Liver (tissue), 3 donors: Measurements from ENCODE around the gene PRRT1B.

Experiments used
- ATF3 ChIP-seq: IDR thresholded peaks from 2 replicates; pipeline ENCODE4 v1.6.1; 2016; ENCODE audit warnings: antibody characterized with exemption
- EGR1 ChIP-seq, 2 donors: IDR thresholded peaks; 2 replicates each; pipeline ENCODE4 v1.6.1; 2016 to 2018; ENCODE audit warnings: antibody characterized with exemption in 2 of 2, low read depth in 2 of 2
- GABPA ChIP-seq, 2 donors: IDR thresholded peaks in 1 of 2; conservative IDR thresholded peaks in 1 of 2; 2 replicates each; pipeline ENCODE4 v1.6.1; 2016; ENCODE audit warnings: antibody characterized with exemption in 2 of 2, mild to moderate bottlenecking in 1 of 2, moderate library complexity in 1 of 2
- JUND ChIP-seq, 2 donors: IDR thresholded peaks; 2 replicates each; pipeline ENCODE4 v1.6.1; 2016; ENCODE audit warnings: antibody characterized with exemption in 2 of 2
- NR2F2 ChIP-seq: IDR thresholded peaks from 2 replicates; pipeline ENCODE4 v1.6.1; 2016; ENCODE audit warnings: antibody characterized with exemption
- RAD21 ChIP-seq, 2 donors: IDR thresholded peaks; 2 replicates each; pipeline ENCODE4 v1.6.1; 2016; ENCODE audit warnings: antibody characterized with exemption in 2 of 2, mild to moderate bottlenecking in 2 of 2
- REST ChIP-seq: IDR thresholded peaks from 2 replicates; pipeline ENCODE4 v1.6.1; 2016; ENCODE audit warnings: antibody characterized with exemption, mild to moderate bottlenecking
- RXRA ChIP-seq, 2 donors: IDR thresholded peaks; 2 replicates each; pipeline ENCODE4 v1.6.1; 2017 to 2018; ENCODE audit warnings: antibody characterized with exemption in 2 of 2, mild to moderate bottlenecking in 1 of 2
- SP1 ChIP-seq: IDR thresholded peaks from 2 replicates; pipeline ENCODE4 v1.6.1; 2018; ENCODE audit warnings: antibody characterized with exemption, mild to moderate bottlenecking
- TAF1 ChIP-seq: conservative IDR thresholded peaks from 2 replicates; pipeline ENCODE4 v1.6.1; 2016; ENCODE audit warnings: antibody characterized with exemption, mild to moderate bottlenecking
- YY1 ChIP-seq: IDR thresholded peaks from 2 replicates; pipeline ENCODE4 v1.6.1; 2016; ENCODE audit warnings: antibody characterized with exemption, mild to moderate bottlenecking
- TF ChIP-seq, protein P1 (sequence below): IDR thresholded peaks from 2 replicates; pipeline ENCODE4 v1.6.1; 2016; ENCODE audit warnings: antibody characterized with exemption
- TF ChIP-seq, protein P2 (sequence below): fragments of 150-350 bp; IDR thresholded peaks from 2 replicates; pipeline ENCODE4 v1.5.1; 2017; ENCODE audit warnings: improper control_type of control experiment, low read depth, low read length; ENCODE audit not compliant: missing input control
- TF ChIP-seq, protein P3 (sequence below): IDR thresholded peaks from 2 replicates; pipeline ENCODE4 v1.6.1; 2016; ENCODE audit warnings: antibody characterized with exemption
- donor health status: healthy.
- donor health status: healthy.

DNA sequence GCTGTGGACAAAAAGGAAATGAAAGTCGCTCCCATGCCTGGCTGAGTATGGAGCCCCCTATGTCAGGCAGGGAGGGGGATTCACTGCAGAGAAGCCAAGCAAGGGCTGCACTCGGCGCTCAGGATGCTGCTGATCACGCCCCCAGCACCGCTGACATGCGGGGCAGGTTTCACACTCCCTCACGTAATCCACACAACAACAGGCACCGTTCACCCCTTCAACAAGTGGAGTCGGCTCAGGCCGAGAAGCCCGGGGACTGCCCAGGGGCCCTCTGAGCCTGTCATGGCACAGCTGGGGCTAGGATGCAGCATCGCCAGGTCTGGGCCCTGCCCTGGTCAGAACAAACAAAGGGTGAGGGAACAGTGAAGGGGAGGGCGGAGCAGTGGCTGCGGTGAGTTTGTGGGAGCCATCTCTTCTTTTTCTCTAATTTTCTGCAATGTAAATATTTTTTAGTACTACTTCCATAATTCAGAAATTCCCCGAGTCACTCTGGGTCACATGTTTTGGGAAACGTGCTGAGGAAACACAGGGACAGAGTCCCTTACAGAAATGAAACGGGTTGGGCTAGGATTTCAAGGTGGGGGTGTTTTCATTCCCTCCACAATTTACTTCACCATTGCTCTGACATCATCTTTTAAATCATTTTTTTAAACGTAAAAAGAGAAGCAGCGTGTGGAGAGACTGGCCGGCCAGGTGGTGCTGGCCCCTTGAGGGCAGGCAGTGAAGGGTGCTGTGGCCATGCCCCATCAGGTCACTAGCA lies 49.8 kb downstream of the PRRT1B start:
- TF ChIP-seq, protein P1, sequence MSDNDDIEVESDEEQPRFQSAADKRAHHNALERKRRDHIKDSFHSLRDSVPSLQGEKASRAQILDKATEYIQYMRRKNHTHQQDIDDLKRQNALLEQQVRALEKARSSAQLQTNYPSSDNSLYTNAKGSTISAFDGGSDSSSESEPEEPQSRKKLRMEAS, result no peak
- TF ChIP-seq ATF3, result no peak
- TF ChIP-seq, protein P2, sequence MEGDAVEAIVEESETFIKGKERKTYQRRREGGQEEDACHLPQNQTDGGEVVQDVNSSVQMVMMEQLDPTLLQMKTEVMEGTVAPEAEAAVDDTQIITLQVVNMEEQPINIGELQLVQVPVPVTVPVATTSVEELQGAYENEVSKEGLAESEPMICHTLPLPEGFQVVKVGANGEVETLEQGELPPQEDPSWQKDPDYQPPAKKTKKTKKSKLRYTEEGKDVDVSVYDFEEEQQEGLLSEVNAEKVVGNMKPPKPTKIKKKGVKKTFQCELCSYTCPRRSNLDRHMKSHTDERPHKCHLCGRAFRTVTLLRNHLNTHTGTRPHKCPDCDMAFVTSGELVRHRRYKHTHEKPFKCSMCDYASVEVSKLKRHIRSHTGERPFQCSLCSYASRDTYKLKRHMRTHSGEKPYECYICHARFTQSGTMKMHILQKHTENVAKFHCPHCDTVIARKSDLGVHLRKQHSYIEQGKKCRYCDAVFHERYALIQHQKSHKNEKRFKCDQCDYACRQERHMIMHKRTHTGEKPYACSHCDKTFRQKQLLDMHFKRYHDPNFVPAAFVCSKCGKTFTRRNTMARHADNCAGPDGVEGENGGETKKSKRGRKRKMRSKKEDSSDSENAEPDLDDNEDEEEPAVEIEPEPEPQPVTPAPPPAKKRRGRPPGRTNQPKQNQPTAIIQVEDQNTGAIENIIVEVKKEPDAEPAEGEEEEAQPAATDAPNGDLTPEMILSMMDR, result no peak
- TF ChIP-seq, protein P3, sequence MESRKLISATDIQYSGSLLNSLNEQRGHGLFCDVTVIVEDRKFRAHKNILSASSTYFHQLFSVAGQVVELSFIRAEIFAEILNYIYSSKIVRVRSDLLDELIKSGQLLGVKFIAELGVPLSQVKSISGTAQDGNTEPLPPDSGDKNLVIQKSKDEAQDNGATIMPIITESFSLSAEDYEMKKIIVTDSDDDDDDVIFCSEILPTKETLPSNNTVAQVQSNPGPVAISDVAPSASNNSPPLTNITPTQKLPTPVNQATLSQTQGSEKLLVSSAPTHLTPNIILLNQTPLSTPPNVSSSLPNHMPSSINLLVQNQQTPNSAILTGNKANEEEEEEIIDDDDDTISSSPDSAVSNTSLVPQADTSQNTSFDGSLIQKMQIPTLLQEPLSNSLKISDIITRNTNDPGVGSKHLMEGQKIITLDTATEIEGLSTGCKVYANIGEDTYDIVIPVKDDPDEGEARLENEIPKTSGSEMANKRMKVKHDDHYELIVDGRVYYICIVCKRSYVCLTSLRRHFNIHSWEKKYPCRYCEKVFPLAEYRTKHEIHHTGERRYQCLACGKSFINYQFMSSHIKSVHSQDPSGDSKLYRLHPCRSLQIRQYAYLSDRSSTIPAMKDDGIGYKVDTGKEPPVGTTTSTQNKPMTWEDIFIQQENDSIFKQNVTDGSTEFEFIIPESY, result no peak
- no peak for TF ChIP-seq EGR1 (IDR thresholded peaks at IDR 0.05; ENCODE audit: low read depth in 2 of 2)
- no peak for TF ChIP-seq YY1
- no peak for TF ChIP-seq SP1
- no peak for TF ChIP-seq RAD21 (IDR thresholded peaks at IDR 0.05)
- no peak for TF ChIP-seq TAF1
- no peak for TF ChIP-seq NR2F2
- no peak for TF ChIP-seq REST
- TF ChIP-seq JUND (IDR thresholded peaks at IDR 0.05), result no peak
- TF ChIP-seq GABPA (IDR thresholded peaks at IDR 0.05 in 1 of 2, conservative IDR thresholded peaks at IDR 0.05 in 1 of 2), result no peak
- TF ChIP-seq RXRA (IDR thresholded peaks at IDR 0.05), result no peak
